ENCODE data around the gene SPP2.

DNA sequence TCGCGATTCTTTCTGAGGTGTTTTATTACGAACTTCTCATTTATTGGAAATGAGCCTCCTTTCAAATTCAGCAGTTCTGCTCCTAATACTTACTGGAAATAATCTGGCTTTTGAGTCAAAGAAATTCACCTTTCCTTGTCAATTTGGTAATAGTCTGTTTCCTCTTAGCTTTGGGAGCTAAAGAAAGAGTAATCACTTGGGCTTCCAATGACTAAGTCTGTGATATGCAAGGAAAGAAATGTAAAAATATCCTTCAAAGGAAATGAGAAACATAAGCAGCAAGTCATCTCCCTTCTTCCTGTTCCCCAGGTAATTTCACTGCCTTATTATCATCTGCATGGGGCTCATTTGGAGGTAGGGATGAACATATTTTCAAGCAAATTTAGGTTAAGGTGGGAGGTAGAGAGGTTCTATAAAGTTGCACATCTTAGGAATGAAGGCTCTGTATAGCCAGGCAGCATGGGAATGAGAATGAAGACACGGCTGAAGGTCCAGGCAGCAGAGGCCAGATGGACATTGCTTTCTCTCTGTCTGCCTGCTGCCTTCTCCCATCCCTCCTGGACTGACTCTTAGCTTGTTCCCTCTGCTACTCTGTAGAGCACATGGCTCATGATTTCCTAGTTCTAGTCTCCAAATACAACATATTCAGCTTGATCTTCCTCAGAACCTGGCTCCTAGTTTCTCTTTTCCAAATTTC, 1.0 kb downstream of the SPP2 start:
- TF ChIP-seq, protein P1, sequence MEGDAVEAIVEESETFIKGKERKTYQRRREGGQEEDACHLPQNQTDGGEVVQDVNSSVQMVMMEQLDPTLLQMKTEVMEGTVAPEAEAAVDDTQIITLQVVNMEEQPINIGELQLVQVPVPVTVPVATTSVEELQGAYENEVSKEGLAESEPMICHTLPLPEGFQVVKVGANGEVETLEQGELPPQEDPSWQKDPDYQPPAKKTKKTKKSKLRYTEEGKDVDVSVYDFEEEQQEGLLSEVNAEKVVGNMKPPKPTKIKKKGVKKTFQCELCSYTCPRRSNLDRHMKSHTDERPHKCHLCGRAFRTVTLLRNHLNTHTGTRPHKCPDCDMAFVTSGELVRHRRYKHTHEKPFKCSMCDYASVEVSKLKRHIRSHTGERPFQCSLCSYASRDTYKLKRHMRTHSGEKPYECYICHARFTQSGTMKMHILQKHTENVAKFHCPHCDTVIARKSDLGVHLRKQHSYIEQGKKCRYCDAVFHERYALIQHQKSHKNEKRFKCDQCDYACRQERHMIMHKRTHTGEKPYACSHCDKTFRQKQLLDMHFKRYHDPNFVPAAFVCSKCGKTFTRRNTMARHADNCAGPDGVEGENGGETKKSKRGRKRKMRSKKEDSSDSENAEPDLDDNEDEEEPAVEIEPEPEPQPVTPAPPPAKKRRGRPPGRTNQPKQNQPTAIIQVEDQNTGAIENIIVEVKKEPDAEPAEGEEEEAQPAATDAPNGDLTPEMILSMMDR (IDR thresholded peaks at IDR 0.05; ENCODE audit: low read length) = no peak
- TF ChIP-seq EZH2 (IDR thresholded peaks at IDR 0.05; ENCODE audit: borderline replicate concordance, low read length) = no peak
